GM12878 (cell line): Measurements from ENCODE around the gene IMMT.

ENCODE experiments used
- BCL11A ChIP-seq: IDR thresholded peaks from 2 replicates; pipeline ENCODE4 v1.6.1; 2011; ENCODE audit warnings: low read depth, low read length
- BCLAF1 ChIP-seq: fragments of 450-650 bp; IDR thresholded peaks from 2 replicates; pipeline ENCODE4 v1.6.1; 2017; ENCODE audit warnings: antibody characterized with exemption, mild to moderate bottlenecking, moderate library complexity
- CBX5 ChIP-seq: sonication (generic); IDR thresholded peaks from 2 replicates; pipeline ENCODE4 v1.6.1; 2016; ENCODE audit warnings: low read depth, moderate library complexity, mild to moderate bottlenecking, inconsistent platforms
- CTCF ChIP-seq, 3 experiments: IDR thresholded peaks in 2 of 3; conservative IDR thresholded peaks in 1 of 3; 2 replicates each; pipeline ENCODE4 v1.5.1; 2011; ENCODE audit warnings: low read depth in 3 of 3, low read length in 3 of 3, mild to moderate bottlenecking in 3 of 3, control low read depth in 2 of 3, moderate library complexity in 2 of 3, inconsistent platforms in 1 of 3, mixed read lengths in 1 of 3; ENCODE audit not compliant: control insufficient read depth in 2 of 3, insufficient read depth in 1 of 3; ENCODE audit errors: extremely low read depth in 1 of 3
- GABPA ChIP-seq: IDR thresholded peaks from 2 replicates; pipeline ENCODE4 v1.6.1; 2014; ENCODE audit warnings: antibody characterized with exemption, low read depth, mild to moderate bottlenecking, inconsistent platforms
- HCFC1 ChIP-seq: fragments of 150-350 bp; IDR thresholded peaks from 2 replicates; pipeline ENCODE4 v1.6.1; 2014; ENCODE audit warnings: low read length
- NFIC ChIP-seq: IDR thresholded peaks from 2 replicates; pipeline ENCODE4 v1.6.1; 2012; ENCODE audit warnings: low read depth, mild to moderate bottlenecking, inconsistent platforms, low read length, moderate library complexity
- NR2C1 ChIP-seq: fragments of 450-650 bp; IDR thresholded peaks from 2 replicates; pipeline ENCODE4 v1.6.1; 2017; ENCODE audit warnings: antibody characterized with exemption, mild to moderate bottlenecking, moderate library complexity
- NR2F1 ChIP-seq: fragments of 450-650 bp; conservative IDR thresholded peaks from 2 replicates; pipeline ENCODE4 v1.6.1; 2017; ENCODE audit warnings: mild to moderate bottlenecking
- POLR2A ChIP-seq: IDR thresholded peaks from 2 replicates; pipeline ENCODE4 v1.6.1; 2011; ENCODE audit warnings: low read depth, mild to moderate bottlenecking, low read length
- SIX5 ChIP-seq: IDR thresholded peaks from 2 replicates; pipeline ENCODE4 v1.6.1; 2011; ENCODE audit warnings: mild to moderate bottlenecking, low read depth, low read length, moderate library complexity; ENCODE audit not compliant: severe bottlenecking
- SRF ChIP-seq, 2 experiments: IDR thresholded peaks; 2 replicates each; pipeline ENCODE4 v1.6.1; 2011; ENCODE audit warnings: low read depth in 2 of 2, low read length in 2 of 2, mild to moderate bottlenecking in 1 of 2, moderate library complexity in 1 of 2
- TAF1 ChIP-seq: IDR thresholded peaks from 2 replicates; pipeline ENCODE4 v1.6.1; 2011; ENCODE audit warnings: mild to moderate bottlenecking, low read depth, low read length, borderline replicate concordance

- no peak for TF ChIP-seq NR2F1
- TF ChIP-seq SRF (IDR thresholded peaks at IDR 0.05; ENCODE audit: low read depth in 2 of 2, low read length in 2 of 2), result peak in 1 of 2 experiments; percentile 67; a peak in 1 of 4 replicates
- no peak for TF ChIP-seq CTCF (IDR thresholded peaks at IDR 0.05 in 2 of 3, conservative IDR thresholded peaks at IDR 0.05 in 1 of 3; ENCODE audit: control insufficient read depth in 2 of 3, extremely low read depth in 1 of 3, insufficient read depth in 1 of 3, low read depth in 3 of 3, low read length in 3 of 3)
- TF ChIP-seq CBX5, result no peak
- TF ChIP-seq NR2C1, result peak; percentile 82
- no peak for TF ChIP-seq POLR2A
- no peak for TF ChIP-seq BCL11A
- no peak for TF ChIP-seq GABPA
- no peak for TF ChIP-seq NFIC
- TF ChIP-seq HCFC1, result peak; percentile 82
- TF ChIP-seq BCLAF1, result no peak
- peak; percentile 70 for TF ChIP-seq SIX5
- no peak for TF ChIP-seq TAF1
Measured at GRCh38 chr2:86194751-86195054, 559 bp downstream of the IMMT start.
